ENCODE measurements around the gene IQCM.

DNA sequence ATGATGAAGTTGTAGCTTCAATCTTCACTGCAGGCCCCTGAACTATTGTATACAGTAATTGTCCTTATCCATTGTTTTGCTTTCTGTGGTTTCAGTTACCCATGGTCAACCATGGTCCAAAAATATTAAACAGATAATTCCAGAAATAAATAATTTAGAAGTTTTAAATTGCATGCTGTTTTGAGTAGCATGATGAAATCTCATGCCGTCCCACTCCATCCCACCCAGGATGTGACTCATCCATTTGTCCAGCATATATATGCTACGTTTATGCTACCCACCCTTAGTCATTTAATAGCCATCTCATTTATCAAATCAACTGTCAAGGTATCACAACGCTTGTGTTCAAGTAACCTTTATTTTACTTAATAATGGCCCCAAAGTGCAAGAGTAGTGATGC lies 34.5 kb downstream of the IQCM start:
- TF ChIP-seq, protein P1, sequence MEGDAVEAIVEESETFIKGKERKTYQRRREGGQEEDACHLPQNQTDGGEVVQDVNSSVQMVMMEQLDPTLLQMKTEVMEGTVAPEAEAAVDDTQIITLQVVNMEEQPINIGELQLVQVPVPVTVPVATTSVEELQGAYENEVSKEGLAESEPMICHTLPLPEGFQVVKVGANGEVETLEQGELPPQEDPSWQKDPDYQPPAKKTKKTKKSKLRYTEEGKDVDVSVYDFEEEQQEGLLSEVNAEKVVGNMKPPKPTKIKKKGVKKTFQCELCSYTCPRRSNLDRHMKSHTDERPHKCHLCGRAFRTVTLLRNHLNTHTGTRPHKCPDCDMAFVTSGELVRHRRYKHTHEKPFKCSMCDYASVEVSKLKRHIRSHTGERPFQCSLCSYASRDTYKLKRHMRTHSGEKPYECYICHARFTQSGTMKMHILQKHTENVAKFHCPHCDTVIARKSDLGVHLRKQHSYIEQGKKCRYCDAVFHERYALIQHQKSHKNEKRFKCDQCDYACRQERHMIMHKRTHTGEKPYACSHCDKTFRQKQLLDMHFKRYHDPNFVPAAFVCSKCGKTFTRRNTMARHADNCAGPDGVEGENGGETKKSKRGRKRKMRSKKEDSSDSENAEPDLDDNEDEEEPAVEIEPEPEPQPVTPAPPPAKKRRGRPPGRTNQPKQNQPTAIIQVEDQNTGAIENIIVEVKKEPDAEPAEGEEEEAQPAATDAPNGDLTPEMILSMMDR (optimal IDR thresholded peaks at IDR 0.05 in 1 of 3, IDR thresholded peaks at IDR 0.05 in 1 of 3, conservative IDR thresholded peaks at IDR 0.05 in 1 of 3; ENCODE audit: extremely low read depth in 1 of 3, insufficient read depth in 2 of 3, low read length in 3 of 3) = no peak
- no peak for TF ChIP-seq EZH2 (IDR thresholded peaks at IDR 0.05; ENCODE audit: low read length)
